Uterus (tissue), 2 donors: ENCODE results near the gene EEFSEC.

Source experiments
- CTCF ChIP-seq, 4 experiments: fragments of 200-600 bp in 2 of 4; fragments of 450-650 bp in 2 of 4; sonication (generic) in 2 of 4; IDR thresholded peaks; one replicate each; pipeline ENCODE4 v1.5.1; 2016 to 2019; ENCODE audit warnings: antibody characterized with exemption in 4 of 4, mild to moderate bottlenecking in 2 of 4, moderate library complexity in 1 of 4
- POLR2A ChIP-seq, 2 donors: fragments of 450-650 bp; IDR thresholded peaks; one replicate each; pipeline ENCODE4 v1.6.1; 2016; ENCODE audit warnings: antibody characterized with exemption in 2 of 2, mild to moderate bottlenecking in 1 of 2, moderate library complexity in 1 of 2

GRCh38 chr3:128146201-128146600, 7.1 kb upstream of the EEFSEC start:
- TF ChIP-seq CTCF (IDR thresholded peaks at IDR 0.05) (no peak), POLR2A (IDR thresholded peaks at IDR 0.05) (no peak)
